ENCODE measurements around the gene CLPTM1. TPM values are rescaled to one million over a fixed set of nuclear protein-coding genes. Genes with fewer than 3 reads are reported as not detected.
A peak's percentile ranks its signal among the peaks of the same experiment; 100 is the strongest.

Gene CLPTM1
- total RNA-seq, 2 donors from 2014 or later = 76.7 to 78.4 TPM

DNA sequence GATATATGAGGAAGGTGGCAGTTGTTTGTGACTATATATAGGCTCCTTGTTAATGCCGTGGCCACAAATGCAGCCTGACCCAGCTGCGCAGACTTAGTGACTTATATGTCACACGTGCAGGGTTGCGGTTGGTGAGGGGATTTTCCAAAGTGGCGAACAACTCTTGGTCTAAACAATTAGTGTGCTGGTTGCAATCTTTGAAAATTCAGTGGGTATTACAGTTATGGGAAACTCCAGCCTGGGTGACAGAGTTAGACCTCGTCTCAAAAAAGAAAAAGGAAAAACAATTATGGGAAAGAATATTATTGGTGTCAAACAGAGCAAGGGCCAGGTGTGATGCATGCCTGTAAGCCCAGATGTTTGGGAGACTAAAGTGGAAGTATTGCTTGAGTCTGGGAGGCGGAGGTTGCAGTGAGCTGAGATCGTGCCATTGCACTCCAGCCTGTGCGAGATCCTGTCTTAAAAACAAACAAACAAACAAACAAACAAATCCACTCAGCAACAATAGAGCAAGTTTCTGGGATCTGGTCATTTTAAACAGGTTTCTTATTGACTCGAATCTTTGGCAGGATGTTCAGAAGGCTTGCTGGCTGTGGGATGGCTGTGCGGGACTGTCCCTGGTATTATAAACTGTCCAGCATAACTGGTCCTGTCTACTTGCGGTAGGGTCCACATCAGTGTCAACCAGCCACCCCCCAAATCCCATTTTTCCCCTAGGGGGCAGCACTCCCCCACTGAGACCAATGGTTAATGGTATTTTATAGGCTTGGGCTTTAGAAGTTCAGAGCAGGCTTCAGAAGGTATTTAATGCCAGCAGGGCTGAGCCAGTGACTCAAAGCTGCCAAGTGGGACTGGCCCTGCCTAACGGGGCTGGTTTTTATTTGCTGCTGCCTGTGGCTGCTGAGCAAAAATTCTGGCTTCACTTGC is 61.5 kb downstream of the CLPTM1 start:
- no peaks in the 10 kb centered on the region for H3K36me3 Mint-ChIP-seq (ENCODE audit: low read depth)
- H3K27me3 Mint-ChIP-seq = no peaks in the 10 kb centered on the region
- H3K4me3 Mint-ChIP-seq = peak overlapping the region; percentile 89
- no peaks in the 10 kb centered on the region for H3K9me3 ChIP-seq (ENCODE audit: control insufficient read depth, low read length, poor library complexity, severe bottlenecking)
- H3K27ac Mint-ChIP-seq = peak overlapping the region; percentile 97
- DNase-seq = peak; percentile 65 to 78 (median 71)
- peaks cover 13% of the 10 kb centered on the region for H3K4me1 Mint-ChIP-seq
- peak; percentile 89 for ATAC-seq

DNA sequence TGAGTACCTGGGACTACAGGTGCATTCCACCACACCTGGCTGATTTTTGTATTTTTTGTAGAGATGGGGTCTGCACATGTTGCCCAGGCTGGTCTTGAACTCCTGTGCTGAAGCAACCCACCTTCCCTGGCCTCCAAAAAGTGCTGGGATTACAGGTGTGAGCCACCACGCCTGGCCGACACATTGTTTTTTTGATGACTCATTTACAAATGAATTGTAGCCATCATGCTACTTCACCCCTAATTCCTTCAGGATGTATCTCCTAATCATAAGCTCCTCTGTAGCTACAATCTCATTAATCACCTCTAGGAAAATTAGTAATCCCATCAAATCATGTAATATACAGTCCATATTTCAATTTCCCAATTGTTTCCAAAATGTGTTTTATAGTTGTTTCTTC is 64.0 kb downstream of the CLPTM1 start:
- Mint-ChIP-seq H3K27me3 (no peaks in the 10 kb centered on the region), H3K4me1 (peaks cover 13% of the 10 kb centered on the region), H3K4me3 (peak overlapping the region; percentile 21), H3K27ac (no peak overlapping the region), H3K36me3 (ENCODE audit: low read depth) (no peaks in the 10 kb centered on the region)
- H3K9me3 ChIP-seq (ENCODE audit: control insufficient read depth, low read length, poor library complexity, severe bottlenecking) = no peaks in the 10 kb centered on the region
- ATAC-seq (no peak), DNase-seq (no peak)

DNA sequence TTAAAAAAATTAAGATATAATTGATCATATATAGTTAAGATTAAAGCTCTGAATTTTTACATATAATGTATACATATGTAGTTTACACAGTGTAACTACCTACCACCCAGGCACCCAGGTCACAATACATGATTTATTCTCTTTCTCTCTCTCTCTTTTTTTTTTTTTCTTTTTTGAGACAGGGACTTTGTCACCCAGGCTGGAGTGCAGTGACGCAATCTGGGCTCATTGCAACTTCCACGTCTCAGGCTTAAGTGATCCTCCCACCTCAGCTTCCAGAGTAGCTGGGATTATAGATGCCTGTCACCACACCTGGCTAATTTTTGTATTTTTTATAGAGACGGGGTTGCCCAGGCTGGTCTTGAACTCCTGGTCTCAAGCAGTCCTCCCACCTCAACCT is 64.9 kb downstream of the CLPTM1 start:
- Mint-ChIP-seq H3K4me1 (peaks cover 13% of the 10 kb centered on the region), H3K36me3 (ENCODE audit: low read depth) (no peaks in the 10 kb centered on the region), H3K27me3 (no peaks in the 10 kb centered on the region), H3K4me3 (no peak overlapping the region), H3K27ac (peak overlapping the region; percentile 84)
- ATAC-seq (no peak), DNase-seq (no peak)
- H3K9me3 ChIP-seq (ENCODE audit: control insufficient read depth, low read length, poor library complexity, severe bottlenecking) = no peaks in the 10 kb centered on the region

DNA sequence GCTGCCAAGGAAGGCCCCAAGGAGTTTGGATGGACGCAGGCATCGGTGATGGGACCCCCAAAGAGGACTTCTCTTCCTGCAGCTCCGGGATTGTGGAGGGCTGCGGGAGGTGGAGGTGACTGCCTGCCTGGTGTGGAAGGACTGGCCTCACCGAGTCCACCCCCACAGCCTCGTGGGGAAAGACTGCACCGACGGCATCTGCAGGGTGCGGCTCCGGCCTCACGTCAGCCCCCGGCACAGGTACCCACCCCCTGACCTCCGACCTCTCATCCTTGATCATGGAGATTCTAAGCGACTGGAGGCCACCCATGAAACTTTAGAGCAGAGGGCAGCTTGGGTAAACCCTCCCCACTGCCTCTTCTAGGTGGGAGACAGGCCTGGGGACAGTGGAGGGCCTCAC is 66.8 kb downstream of the CLPTM1 start:
- H3K9me3 ChIP-seq (ENCODE audit: control insufficient read depth, low read length, poor library complexity, severe bottlenecking) = no peaks in the 10 kb centered on the region
- H3K4me1 Mint-ChIP-seq = peaks cover 7% of the 10 kb centered on the region
- ATAC-seq (no peak), DNase-seq (no peak)
- peak overlapping the region; percentile 86 for H3K27ac Mint-ChIP-seq
- no peaks in the 10 kb centered on the region for H3K27me3 Mint-ChIP-seq
- peak overlapping the region; percentile 66 for H3K4me3 Mint-ChIP-seq
- no peaks in the 10 kb centered on the region for H3K36me3 Mint-ChIP-seq (ENCODE audit: low read depth)

DNA sequence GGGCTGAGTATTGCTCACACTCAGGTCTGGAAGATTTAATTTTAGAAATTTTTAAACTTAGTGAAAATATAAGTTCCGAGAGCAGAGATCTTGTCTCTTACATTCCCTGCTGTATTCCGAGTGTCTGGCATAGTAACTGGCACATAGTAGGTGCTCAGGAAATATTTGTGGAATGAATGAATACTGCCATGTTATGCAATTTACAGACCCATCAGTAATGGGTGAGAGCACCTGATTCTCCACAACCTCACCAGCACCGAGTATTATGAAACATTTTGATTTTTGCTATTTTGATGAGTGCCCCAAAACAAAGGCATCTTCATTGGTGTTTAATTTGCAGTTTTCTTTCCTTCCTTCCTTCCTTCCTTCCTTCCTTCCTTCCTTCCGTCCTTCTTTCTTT is 67.9 kb downstream of the CLPTM1 start:
- ATAC-seq (no peak), DNase-seq (no peak)
- H3K4me1 Mint-ChIP-seq = peaks cover 8% of the 10 kb centered on the region
- H3K36me3 Mint-ChIP-seq (ENCODE audit: low read depth) = no peaks in the 10 kb centered on the region
- H3K27me3 Mint-ChIP-seq = no peaks in the 10 kb centered on the region
- H3K4me3 Mint-ChIP-seq = no peak overlapping the region
- H3K27ac Mint-ChIP-seq = peak overlapping the region; percentile 86
- H3K9me3 ChIP-seq (ENCODE audit: control insufficient read depth, low read length, poor library complexity, severe bottlenecking) = no peaks in the 10 kb centered on the region

DNA sequence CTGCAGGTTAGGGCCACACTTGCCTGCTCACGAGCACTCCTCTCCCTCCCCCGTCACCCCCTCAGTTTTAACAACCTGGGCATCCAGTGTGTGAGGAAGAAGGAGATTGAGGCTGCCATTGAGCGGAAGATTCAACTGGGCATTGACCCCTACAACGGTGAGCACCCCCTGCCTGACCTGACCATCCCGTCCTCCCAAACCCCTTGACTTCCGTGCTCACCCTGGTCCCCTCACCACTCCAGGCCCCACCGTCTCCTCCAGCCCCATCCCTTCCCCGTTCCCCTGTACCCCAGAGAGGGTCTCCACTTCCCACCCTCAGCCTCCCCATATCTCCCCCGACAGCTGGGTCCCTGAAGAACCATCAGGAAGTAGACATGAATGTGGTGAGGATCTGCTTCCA is 70.1 kb downstream of the CLPTM1 start:
- DNase-seq (no peak), ATAC-seq (no peak)
- Mint-ChIP-seq H3K27ac (peak overlapping the region; percentile 87), H3K4me1 (peaks cover 3% of the 10 kb centered on the region), H3K4me3 (peak overlapping the region; percentile 49), H3K27me3 (no peaks in the 10 kb centered on the region), H3K36me3 (ENCODE audit: low read depth) (no peaks in the 10 kb centered on the region)
- no peaks in the 10 kb centered on the region for H3K9me3 ChIP-seq (ENCODE audit: control insufficient read depth, low read length, poor library complexity, severe bottlenecking)

DNA sequence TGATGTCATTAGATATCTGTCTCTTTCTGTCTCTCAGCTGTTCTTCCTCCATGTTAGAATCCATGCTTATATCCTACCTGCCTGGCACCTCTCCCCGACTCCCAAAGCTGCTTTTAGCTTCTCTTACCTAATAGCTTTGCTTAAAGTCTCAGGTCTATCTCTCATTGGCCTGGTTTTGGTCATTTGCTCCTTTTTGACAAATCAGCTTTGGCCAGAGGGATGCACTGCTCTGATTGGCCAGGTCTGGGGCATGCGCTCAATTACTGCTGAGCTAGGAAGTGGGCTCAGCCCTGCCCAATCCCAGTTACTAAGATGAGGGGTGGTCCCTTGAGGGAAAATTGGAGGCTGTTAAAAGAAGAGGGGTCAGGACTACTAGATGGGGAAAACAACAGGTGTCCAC is 72.2 kb downstream of the CLPTM1 start:
- Mint-ChIP-seq H3K4me3 (peak overlapping the region; percentile 15), H3K36me3 (ENCODE audit: low read depth) (no peaks in the 10 kb centered on the region), H3K27me3 (no peaks in the 10 kb centered on the region), H3K4me1 (peaks cover 3% of the 10 kb centered on the region), H3K27ac (peak overlapping the region; percentile 87)
- DNase-seq (no peak), ATAC-seq (no peak)
- no peaks in the 10 kb centered on the region for H3K9me3 ChIP-seq (ENCODE audit: control insufficient read depth, low read length, poor library complexity, severe bottlenecking)

DNA sequence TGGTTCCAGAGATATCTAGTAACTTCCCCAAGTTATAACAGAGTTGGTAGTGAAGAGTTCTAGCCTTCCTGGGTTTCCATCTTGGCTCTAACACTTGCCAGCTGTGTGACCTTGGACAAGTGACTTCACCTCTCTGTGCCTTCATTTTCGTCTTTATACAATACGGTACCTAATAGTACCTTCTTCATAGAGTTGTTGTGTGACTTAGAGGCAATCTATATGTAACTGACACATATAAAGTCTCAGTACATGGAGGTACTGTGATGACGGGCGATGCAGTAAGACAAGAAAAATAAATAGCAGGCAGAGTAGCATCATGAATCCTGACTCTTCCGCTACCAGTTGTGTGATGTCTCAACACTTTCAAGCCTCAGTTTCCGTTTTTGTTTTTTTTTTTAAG is 75.6 kb downstream of the CLPTM1 start:
- no peaks in the 10 kb centered on the region for H3K9me3 ChIP-seq (ENCODE audit: control insufficient read depth, low read length, poor library complexity, severe bottlenecking)
- Mint-ChIP-seq H3K4me3 (no peak overlapping the region), H3K27ac (no peak overlapping the region), H3K27me3 (no peaks in the 10 kb centered on the region), H3K4me1 (peaks cover 6% of the 10 kb centered on the region), H3K36me3 (ENCODE audit: low read depth) (peaks cover 5% of the 10 kb centered on the region)
- ATAC-seq (no peak), DNase-seq (no peak)

DNA sequence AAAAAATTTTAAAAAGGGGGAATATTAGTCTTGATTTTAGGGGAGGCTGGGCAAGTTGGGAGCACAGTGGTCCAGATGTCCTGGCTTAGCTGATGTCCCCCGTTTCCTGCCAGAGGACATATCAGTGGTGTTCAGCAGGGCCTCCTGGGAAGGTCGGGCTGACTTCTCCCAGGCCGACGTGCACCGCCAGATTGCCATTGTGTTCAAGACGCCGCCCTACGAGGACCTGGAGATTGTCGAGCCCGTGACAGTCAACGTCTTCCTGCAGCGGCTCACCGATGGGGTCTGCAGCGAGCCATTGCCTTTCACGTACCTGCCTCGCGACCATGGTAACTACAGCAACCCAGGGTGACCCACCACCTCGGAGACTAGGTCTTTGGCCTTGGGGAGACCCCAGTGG is 77.2 kb downstream of the CLPTM1 start:
- Mint-ChIP-seq H3K27ac (no peak overlapping the region), H3K4me3 (no peak overlapping the region), H3K27me3 (no peaks in the 10 kb centered on the region), H3K4me1 (peaks cover 4% of the 10 kb centered on the region), H3K36me3 (ENCODE audit: low read depth) (peaks cover 5% of the 10 kb centered on the region)
- H3K9me3 ChIP-seq (ENCODE audit: control insufficient read depth, low read length, poor library complexity, severe bottlenecking) = no peaks in the 10 kb centered on the region
- DNase-seq (no peak), ATAC-seq (no peak)

DNA sequence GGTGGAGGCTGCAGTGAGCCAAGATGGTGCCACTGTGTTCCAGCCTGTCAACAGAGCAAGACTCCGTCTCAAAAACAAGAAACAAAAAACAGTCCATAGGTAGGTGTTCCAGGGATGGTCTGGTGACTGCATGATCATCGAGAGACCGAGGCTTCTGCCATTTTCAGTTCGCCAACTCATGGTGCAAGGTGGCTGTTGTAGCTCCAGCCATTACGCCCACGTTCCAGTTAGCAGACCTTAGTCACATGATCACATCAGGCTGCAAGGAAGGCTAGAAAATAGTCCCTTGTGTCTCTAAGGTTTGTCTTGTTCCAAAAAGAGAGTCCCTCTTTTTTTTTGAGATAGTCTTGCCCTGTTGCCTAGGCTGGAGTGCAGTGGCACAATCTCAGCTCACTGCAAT is 80.6 kb downstream of the CLPTM1 start:
- DNase-seq = no peak
- H3K27me3 Mint-ChIP-seq = no peaks in the 10 kb centered on the region
- no peak for ATAC-seq
- peaks cover 22% of the 10 kb centered on the region for H3K4me1 Mint-ChIP-seq
- no peak overlapping the region for H3K27ac Mint-ChIP-seq
- peaks cover 9% of the 10 kb centered on the region for H3K36me3 Mint-ChIP-seq (ENCODE audit: low read depth)
- no peaks in the 10 kb centered on the region for H3K9me3 ChIP-seq (ENCODE audit: control insufficient read depth, low read length, poor library complexity, severe bottlenecking)
- no peak overlapping the region for H3K4me3 Mint-ChIP-seq

DNA sequence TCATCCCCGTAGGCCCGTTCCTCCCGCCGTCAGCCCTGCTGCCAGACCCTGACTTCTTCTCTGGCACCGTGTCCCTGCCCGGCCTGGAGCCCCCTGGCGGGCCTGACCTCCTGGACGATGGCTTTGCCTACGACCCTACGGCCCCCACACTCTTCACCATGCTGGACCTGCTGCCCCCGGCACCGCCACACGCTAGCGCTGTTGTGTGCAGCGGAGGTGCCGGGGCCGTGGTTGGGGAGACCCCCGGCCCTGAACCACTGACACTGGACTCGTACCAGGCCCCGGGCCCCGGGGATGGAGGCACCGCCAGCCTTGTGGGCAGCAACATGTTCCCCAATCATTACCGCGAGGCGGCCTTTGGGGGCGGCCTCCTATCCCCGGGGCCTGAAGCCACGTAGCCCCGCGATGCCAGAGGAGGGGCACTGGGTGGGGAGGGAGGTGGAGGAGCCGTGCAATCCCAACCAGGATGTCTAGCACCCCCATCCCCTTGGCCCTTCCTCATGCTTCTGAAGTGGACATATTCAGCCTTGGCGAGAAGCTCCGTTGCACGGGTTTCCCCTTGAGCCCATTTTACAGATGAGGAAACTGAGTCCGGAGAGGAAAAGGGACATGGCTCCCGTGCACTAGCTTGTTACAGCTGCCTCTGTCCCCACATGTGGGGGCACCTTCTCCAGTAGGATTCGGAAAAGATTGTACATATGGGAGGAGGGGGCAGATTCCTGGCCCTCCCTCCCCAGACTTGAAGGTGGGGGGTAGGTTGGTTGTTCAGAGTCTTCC is 82.4 kb downstream of the CLPTM1 start:
- H3K9me3 ChIP-seq (ENCODE audit: control insufficient read depth, low read length, poor library complexity, severe bottlenecking) = no peaks in the 10 kb centered on the region
- ATAC-seq = no peak
- no peak for DNase-seq
- Mint-ChIP-seq H3K4me1 (peaks cover 35% of the 10 kb centered on the region), H3K27ac (peak overlapping the region; percentile 97), H3K27me3 (no peaks in the 10 kb centered on the region), H3K36me3 (ENCODE audit: low read depth) (peaks cover 12% of the 10 kb centered on the region), H3K4me3 (peak overlapping the region; percentile 100)

DNA sequence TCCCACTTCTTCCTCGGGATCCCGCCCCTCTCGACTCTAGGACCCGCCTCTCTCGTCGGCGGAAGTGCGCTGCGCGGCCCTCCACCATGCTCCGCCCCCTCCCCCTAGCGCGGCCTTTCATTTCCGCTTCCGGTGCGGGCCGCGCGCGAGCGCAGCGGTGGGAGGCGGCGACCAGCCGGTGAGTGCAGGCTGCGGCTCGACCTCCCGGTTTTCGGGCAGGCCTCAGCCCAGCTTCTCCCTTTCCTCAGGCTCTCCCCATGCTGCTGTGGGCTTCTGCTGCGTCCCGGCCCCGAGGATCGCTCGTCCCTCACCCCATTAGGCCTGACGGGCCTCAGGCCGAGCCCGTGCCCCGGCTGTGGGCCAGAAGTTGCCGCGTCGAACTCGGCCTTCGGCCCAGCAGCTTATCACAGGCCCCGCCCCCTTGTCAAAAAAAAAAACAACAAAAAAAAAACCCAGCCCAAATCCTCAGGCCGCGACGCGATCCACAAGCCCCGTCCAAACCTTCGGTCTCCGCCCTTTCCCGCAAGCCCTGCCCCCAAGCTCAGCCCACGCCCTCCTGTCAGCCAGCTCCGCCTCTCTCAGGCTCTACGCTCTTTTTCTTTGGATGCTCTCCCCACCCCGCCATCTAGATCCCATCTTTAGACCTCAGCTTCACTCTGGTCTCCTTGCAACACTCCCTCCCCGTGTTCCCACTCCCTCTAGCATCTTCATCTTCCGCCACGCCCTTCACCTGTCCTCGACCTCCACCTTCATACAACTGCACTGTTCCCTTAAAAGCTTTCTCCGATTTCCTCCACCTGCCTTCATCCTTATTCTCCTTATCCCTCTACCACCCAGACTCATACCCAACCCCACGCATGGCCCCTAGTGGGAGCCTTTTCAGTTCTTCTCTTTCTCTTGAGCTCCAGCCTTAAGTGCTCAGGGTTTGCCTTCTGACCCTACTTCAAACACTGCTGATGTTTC is 84.0 kb downstream of the CLPTM1 start, which contains the start of gene CLASRP:
CLASRP (plus strand) TSS at position 115 of the 963 bp plus-strand sequence. CDS start 1,168 bp downstream, outside the sequence.
- Mint-ChIP-seq H3K4me1 (peaks cover 32% of the 10 kb centered on the region), H3K27ac (peak within 1 kb of the TSS; percentile 97), H3K27me3 (no peaks in the 10 kb centered on the region), H3K36me3 (ENCODE audit: low read depth) (peaks cover 7% of the 10 kb centered on the region), H3K4me3 (peak within 1 kb of the TSS; percentile 100)
- peak; percentile 90 for ATAC-seq
- H3K9me3 ChIP-seq (ENCODE audit: control insufficient read depth, low read length, poor library complexity, severe bottlenecking) = no peaks in the 10 kb centered on the region
- DNase-seq = peak; percentile 84 to 86 (median 86)

Data from T-helper 17 cell (primary cell).